Activated T-cell treated with anti-CD3 and anti-CD28 coated beads, Interleukin-2, amount 50 U/mL, for 1 hour (primary cell): ENCODE data around the gene ASB7.
"Not testable (repeated sequence)": the region's sequence is repeated elsewhere in the genome, so short reads cannot be mapped to it uniquely, and the experiment has no call there.

Experiments used
- DNase-seq: peaks from one replicate; pipeline ENCODE4 v3.0.0-alpha.2; 2020

ASB7 gene

GRCh38 chr15:100602064-100602822 lies at the start of gene ASB7, which contains the start of gene LINS1:
Gene ASB7 (plus strand): TSS chr15:100602589. CDS start chr15:100612217, 9,628 bp downstream.
Gene LINS1 (minus strand): TSS chr15:100602184. CDS start chr15:100580842, 21,342 bp downstream.
- peak; percentile 99 for DNase-seq

- DNase-seq: no peak
These were observed 48.9 kb upstream of the ASB7 start for GRCh38 chr15:100553468-100553867.

- DNase-seq: no peak
These were observed 43.6 kb upstream of the ASB7 start for GRCh38 chr15:100558771-100559254.

GRCh38 chr15:100559330-100559729 lies 43.1 kb upstream of the ASB7 start:
- DNase-seq: no peak

- DNase-seq: no peak
These were observed 42.1 kb upstream of the ASB7 start for GRCh38 chr15:100560323-100560722.

- DNase-seq: no peak
These were observed 36.8 kb upstream of the ASB7 start for GRCh38 chr15:100565591-100565990.

GRCh38 chr15:100566850-100567628 lies 35.4 kb upstream of the ASB7 start:
- DNase-seq: no peak

- no peak for DNase-seq
These were observed 33.0 kb upstream of the ASB7 start for GRCh38 chr15:100569391-100569790.

GRCh38 chr15:100570275-100570674 lies 32.1 kb upstream of the ASB7 start:
- no peak for DNase-seq

GRCh38 chr15:100570735-100571313 lies 31.6 kb upstream of the ASB7 start:
- no peak for DNase-seq

GRCh38 chr15:100571592-100572167 lies 30.7 kb upstream of the ASB7 start:
- no peak for DNase-seq

GRCh38 chr15:100572362-100572983 lies 29.9 kb upstream of the ASB7 start:
- no peak for DNase-seq

- DNase-seq: no peak
These were observed 28.9 kb upstream of the ASB7 start for GRCh38 chr15:100573526-100573925.

- DNase-seq: no peak
These were observed 22.0 kb upstream of the ASB7 start for GRCh38 chr15:100580414-100580813.

- DNase-seq: no peak
These were observed 13.6 kb upstream of the ASB7 start for GRCh38 chr15:100588638-100589242.

- DNase-seq: not testable (repeated sequence)
These were observed 11.2 kb upstream of the ASB7 start for GRCh38 chr15:100591163-100591562.

- no peak for DNase-seq
These were observed 10.6 kb upstream of the ASB7 start for GRCh38 chr15:100591835-100592234.

GRCh38 chr15:100592898-100593297 lies 9.5 kb upstream of the ASB7 start:
- no peak for DNase-seq

- no peak for DNase-seq
These were observed 9.0 kb upstream of the ASB7 start for GRCh38 chr15:100593431-100593830.

- no peak for DNase-seq
These were observed 6.4 kb upstream of the ASB7 start for GRCh38 chr15:100595964-100596363.

- DNase-seq: peak; percentile 90
These were observed 5.6 kb upstream of the ASB7 start for GRCh38 chr15:100596792-100597191.

GRCh38 chr15:100597862-100598261 lies 4.5 kb upstream of the ASB7 start:
- DNase-seq: no peak
